ENCODE results near the gene SP100.

- TF ChIP-seq CTCF (IDR thresholded peaks at IDR 0.05) (no peak), POLR2AphosphoS5 (IDR thresholded peaks at IDR 0.05) (no peak)
These were observed 21.7 kb upstream of the SP100 start for GRCh38 chr2:230394301-230394700.

All from prostate gland (tissue), 2 donors.